HepG2 (cell line): ENCODE results near the gene AUTS2. TPM values are rescaled to one million over a fixed set of nuclear protein-coding genes. Genes with fewer than 3 reads are reported as not detected.

ENCODE experiments used
- ATAC-seq: fragments of 200-7000 bp; cut with Tn5 transposase; 3 replicates; pipeline ENCODE4 v1.9.1; 2020; ENCODE audit warnings: mild to moderate bottlenecking, moderate library complexity
- BruUV-seq: library from RNA; stranded (reverse); fragments of 400-500 nt; replicated peaks from 2 replicates; lab custom pipeline; 2021; lab: Mats Ljungman, UMichigan
- CTCF ChIA-PET: fragments of 300-600 bp; formaldehyde crosslinking; extraction: SDS; loops from one replicate; lab custom pipeline; 2021; ENCODE audit warnings: low total read pairs, inconsistent platforms, low intra/inter-chr PET ratio; lab: Yijun Ruan, JAX
- POLR2A ChIA-PET: fragments of 350-600 bp; sonication (Branson Sonifier 250); formaldehyde crosslinking; loops from one replicate; lab custom pipeline; 2020; ENCODE audit warnings: antibody characterized with exemption, inconsistent platforms; lab: Yijun Ruan, JAX
- DNase-seq: peaks from one replicate; pipeline ENCODE4 v3.0.0-alpha.2; 2015; ENCODE audit warnings: low spot score
- FAIRE-seq: peaks from 3 replicates; lab custom pipeline; 2011; peaks lifted over from hg19 to GRCh38; lab: Jason Lieb, UNC
- H2AFZ ChIP-seq: one replicate; pipeline ENCODE4 v1.6.1; 2011; ENCODE audit warnings: low read length, inconsistent platforms
- H3K27ac ChIP-seq: fragments of 300-600 bp; 3 replicates; pipeline ENCODE4 v1.8.0; 2011; ENCODE audit warnings: mixed run types, mild to moderate bottlenecking, mixed read lengths, low read length, inconsistent platforms; ENCODE audit not compliant: insufficient read depth; ENCODE audit errors: extremely low read length
- H3K27me3 ChIP-seq, 2 experiments: fragments of 200-600 bp in 1 of 2; 2 replicates in 1 of 2; 3 replicates in 1 of 2; pipeline versions ENCODE4 v1.6.0 to v1.8.0; 2011; ENCODE audit warnings: low read length in 2 of 2, mild to moderate bottlenecking in 2 of 2, moderate library complexity in 2 of 2, inconsistent platforms in 1 of 2; ENCODE audit not compliant: insufficient read depth in 2 of 2, control insufficient read depth in 1 of 2
- H3K36me3 ChIP-seq, 2 experiments: fragments of 200-600 bp in 1 of 2; replicated peaks in 1 of 2; 2 replicates in 1 of 2; 3 replicates in 1 of 2; pipeline versions ENCODE4 v1.5.1 to v1.8.0; 2011; ENCODE audit warnings: low read length in 2 of 2, inconsistent platforms in 1 of 2; ENCODE audit not compliant: insufficient read depth in 2 of 2, control insufficient read depth in 1 of 2
- H3K4me1 ChIP-seq: 2 replicates; pipeline ENCODE4 v1.5.1; 2012; ENCODE audit warnings: low read length, inconsistent platforms; ENCODE audit not compliant: insufficient read depth
- H3K4me2 ChIP-seq: 2 replicates; pipeline ENCODE4 v1.6.0; 2011; ENCODE audit warnings: low read depth, low read length, inconsistent platforms
- H3K4me3 ChIP-seq, 3 experiments: fragments of 200-600 bp in 1 of 3; sonication (generic), shearing (Covaris generic) in 1 of 3; replicated peaks in 1 of 3; 2 replicates each; pipeline ENCODE4 v1.5.1; 2011 to 2016; ENCODE audit warnings: low read length in 3 of 3, inconsistent platforms in 2 of 3, low read depth in 2 of 3, mild to moderate bottlenecking in 2 of 3, control low read depth in 1 of 3, mixed read lengths in 1 of 3; ENCODE audit not compliant: insufficient read depth in 1 of 3
- H3K79me2 ChIP-seq: one replicate; pipeline ENCODE4 v1.6.1; 2011; ENCODE audit warnings: low read length, inconsistent platforms; ENCODE audit not compliant: insufficient read depth
- H3K9ac ChIP-seq: 2 replicates; pipeline ENCODE4 v1.6.0; 2011; ENCODE audit warnings: mild to moderate bottlenecking, low read depth, low read length, inconsistent platforms; ENCODE audit not compliant: insufficient read depth
- H3K9me3 ChIP-seq: 2 replicates; pipeline ENCODE4 v1.5.1; 2012; ENCODE audit warnings: mild to moderate bottlenecking, low read length
- H4K20me1 ChIP-seq: 2 replicates; pipeline ENCODE4 v1.6.0; 2011; ENCODE audit warnings: inconsistent platforms, mild to moderate bottlenecking, low read length, moderate library complexity; ENCODE audit not compliant: insufficient read depth
- CREB1 ChIP-seq, 2 experiments: fragments of 450-650 bp in 1 of 2; IDR thresholded peaks; 2 replicates each; pipeline ENCODE4 v1.6.1; 2016 to 2017; ENCODE audit warnings: control low read depth in 1 of 2, mild to moderate bottlenecking in 1 of 2, missing compliant biosample characterization in 1 of 2, missing genetic modification characterization in 1 of 2
- KLF15 ChIP-seq: sonication (generic); formaldehyde crosslinking; IDR thresholded peaks from 2 replicates; pipeline ENCODE4 v1.8.1; 2023; ENCODE audit warnings: borderline replicate concordance, mild to moderate bottlenecking, inconsistent platforms, missing genetic modification reagents, mixed read lengths
- RAD21 ChIP-seq: fragments of 450-650 bp; formaldehyde crosslinking; IDR thresholded peaks from 2 replicates; pipeline ENCODE4 v1.5.0; 2020; ENCODE audit warnings: mild to moderate bottlenecking
- ZFAT ChIP-seq: sonication (generic); formaldehyde crosslinking; conservative IDR thresholded peaks from 2 replicates; pipeline ENCODE4 v1.8.1; 2023; ENCODE audit warnings: missing genetic modification reagents, inconsistent platforms
- WGBS: methylation state at CpG from one replicate; pipeline ENCODE4 v1.1.6; 2017; ENCODE audit warnings: low lambda C conversion rate; 5-methylcytosine and 5-hydroxymethylcytosine counted together
- in situ Hi-C: cut with HindIII; loops from 2 replicates; pipeline ENCODE4 v1.10.0; 2017; ENCODE audit warnings: low pct_unique_long_range_greater_than_20kb; ENCODE audit not compliant: extremely low pct_ligation_motif_present
- intact Hi-C: fragments of 100-400 bp; cut with micrococcal nuclease; formaldehyde crosslinking; loops from one replicate; pipeline ENCODE4 v1.10.0; 2022; ENCODE audit not compliant: unreplicated experiment
- polyA plus RNA-seq, 8 experiments: library from polyadenylated mRNA; depleted of rRNA in 3 of 8; stranded (reverse) in 7 of 8; unstranded in 1 of 8; fragments of >200 nt; fragmentation: Illumina TruSeq in 4 of 8; extraction: Trizol in 4 of 8; gene quantifications; 2 replicates each; pipeline versions ENCODE4 v1.2.1 to v1.2.3, GENCODE V29; 2011 to 2016; ENCODE audit warnings: low read depth in 4 of 8, missing spikeins in 1 of 8, mixed read lengths in 1 of 8; ENCODE audit not compliant: insufficient read depth in 1 of 8
- total RNA-seq, 5 experiments: library from RNA; depleted of rRNA; stranded (reverse); fragments of >200 nt; fragmentation: Illumina TruSeq; extraction: Trizol; gene quantifications; 2 replicates each; pipeline ENCODE4 v1.2.3, GENCODE V29; 2016; ENCODE audit warnings: low read depth in 1 of 5
- TF ChIP-seq, protein P1 (sequence below): sonication (generic); formaldehyde crosslinking; IDR thresholded peaks from 2 replicates; pipeline ENCODE4 v1.4.0; 2020; ENCODE audit warnings: low read depth, mild to moderate bottlenecking, missing genetic modification reagents
- TF ChIP-seq, protein P2 (sequence below): sonication (generic); formaldehyde crosslinking; IDR thresholded peaks from 2 replicates; pipeline ENCODE4 v1.4.0; 2020; ENCODE audit warnings: missing genetic modification reagents
- TF ChIP-seq, protein P3 (sequence below): sonication (generic); formaldehyde crosslinking; IDR thresholded peaks from 2 replicates; pipeline ENCODE4 v1.4.0; 2020; ENCODE audit warnings: missing genetic modification reagents, borderline replicate concordance
- TF ChIP-seq, protein P4 (sequence below): sonication (generic); formaldehyde crosslinking; IDR thresholded peaks from 2 replicates; pipeline ENCODE4 v1.5.1; 2020; ENCODE audit warnings: mild to moderate bottlenecking, missing genetic modification reagents, borderline replicate concordance
- TF ChIP-seq, protein P5 (sequence below): sonication (generic); formaldehyde crosslinking; IDR thresholded peaks from 2 replicates; pipeline ENCODE4 v1.4.0; 2020; ENCODE audit warnings: missing genetic modification reagents, borderline replicate concordance

The AUTS2 gene
- total and polyA plus RNA-seq, 2 of the 13 experiments (the other 11 are each of a cell fraction or from before 2014, with no cell fraction given) = 0.38 TPM; not detected in 1

DNA sequence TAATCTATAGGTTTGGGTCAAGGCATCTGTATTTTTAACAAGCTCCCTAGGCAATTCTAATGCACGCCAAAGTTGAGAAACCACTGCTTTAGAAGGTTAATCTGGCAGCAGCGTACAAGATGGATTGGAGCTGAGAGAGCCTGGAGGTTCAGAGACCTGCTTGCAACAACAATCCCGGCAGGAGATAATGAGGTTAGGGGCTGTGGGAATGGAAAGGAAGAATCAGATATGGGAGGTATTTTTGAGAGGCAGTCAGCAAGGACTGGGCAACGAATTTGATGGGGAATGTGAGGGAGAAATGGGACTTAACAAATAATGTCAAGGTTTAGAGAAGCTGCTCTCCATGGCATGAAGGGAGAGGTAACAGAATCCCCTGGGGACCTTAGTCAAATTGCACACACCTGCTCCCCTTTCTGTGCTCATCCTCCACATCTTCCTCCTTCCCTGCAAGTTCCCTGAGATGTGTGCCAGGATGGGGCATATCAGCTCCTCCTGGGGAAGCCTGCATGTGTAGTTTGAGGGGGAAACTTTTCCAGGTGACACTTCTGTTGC is 802.6 kb downstream of the AUTS2 start:
- Histone ChIP-seq H3K9ac (no peak overlapping the region), H3K4me3 (no peak overlapping the region), H3K27me3 (no peaks in the 10 kb centered on the region), H3K27ac (no peak overlapping the region), H3K4me1 (no peaks in the 10 kb centered on the region), H3K79me2 (no peaks in the 10 kb centered on the region), H3K9me3 (no peaks in the 10 kb centered on the region), H3K36me3 (no peaks in the 10 kb centered on the region), H3K4me2 (no peak overlapping the region), H2AFZ (no peak overlapping the region), H4K20me1 (no peaks in the 10 kb centered on the region)
- FAIRE-seq = no peak
- DNase-seq = no peak
- no TSS peak for BruUV-seq
- no peak for ATAC-seq
- POLR2A ChIA-PET = no interaction called here
- CTCF ChIA-PET = no interaction called here
- WGBS = 4% methylated on average over 4 of the region's 4 CpGs
- intact Hi-C loops (no loop called here), in situ Hi-C loops (no loop called here)
- TF ChIP-seq ZFAT (CRISPR knock-in tag) (no peak), KLF15 (CRISPR knock-in tag) (no peak), CREB1 (IDR thresholded peaks at IDR 0.05) (no peak), CREB1 (CRISPR knock-in tag; IDR thresholded peaks at IDR 0.05) (no peak), RAD21 (CRISPR knock-in tag) (no peak)
- TF ChIP-seq, protein P1, sequence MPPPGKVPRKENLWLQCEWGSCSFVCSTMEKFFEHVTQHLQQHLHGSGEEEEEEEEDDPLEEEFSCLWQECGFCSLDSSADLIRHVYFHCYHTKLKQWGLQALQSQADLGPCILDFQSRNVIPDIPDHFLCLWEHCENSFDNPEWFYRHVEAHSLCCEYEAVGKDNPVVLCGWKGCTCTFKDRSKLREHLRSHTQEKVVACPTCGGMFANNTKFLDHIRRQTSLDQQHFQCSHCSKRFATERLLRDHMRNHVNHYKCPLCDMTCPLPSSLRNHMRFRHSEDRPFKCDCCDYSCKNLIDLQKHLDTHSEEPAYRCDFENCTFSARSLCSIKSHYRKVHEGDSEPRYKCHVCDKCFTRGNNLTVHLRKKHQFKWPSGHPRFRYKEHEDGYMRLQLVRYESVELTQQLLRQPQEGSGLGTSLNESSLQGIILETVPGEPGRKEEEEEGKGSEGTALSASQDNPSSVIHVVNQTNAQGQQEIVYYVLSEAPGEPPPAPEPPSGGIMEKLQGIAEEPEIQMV (CRISPR knock-in tag) = no peak
- TF ChIP-seq, protein P2, sequence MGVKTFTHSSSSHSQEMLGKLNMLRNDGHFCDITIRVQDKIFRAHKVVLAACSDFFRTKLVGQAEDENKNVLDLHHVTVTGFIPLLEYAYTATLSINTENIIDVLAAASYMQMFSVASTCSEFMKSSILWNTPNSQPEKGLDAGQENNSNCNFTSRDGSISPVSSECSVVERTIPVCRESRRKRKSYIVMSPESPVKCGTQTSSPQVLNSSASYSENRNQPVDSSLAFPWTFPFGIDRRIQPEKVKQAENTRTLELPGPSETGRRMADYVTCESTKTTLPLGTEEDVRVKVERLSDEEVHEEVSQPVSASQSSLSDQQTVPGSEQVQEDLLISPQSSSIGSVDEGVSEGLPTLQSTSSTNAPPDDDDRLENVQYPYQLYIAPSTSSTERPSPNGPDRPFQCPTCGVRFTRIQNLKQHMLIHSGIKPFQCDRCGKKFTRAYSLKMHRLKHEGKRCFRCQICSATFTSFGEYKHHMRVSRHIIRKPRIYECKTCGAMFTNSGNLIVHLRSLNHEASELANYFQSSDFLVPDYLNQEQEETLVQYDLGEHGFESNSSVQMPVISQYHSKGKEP (CRISPR knock-in tag) = no peak
- TF ChIP-seq, protein P3, sequence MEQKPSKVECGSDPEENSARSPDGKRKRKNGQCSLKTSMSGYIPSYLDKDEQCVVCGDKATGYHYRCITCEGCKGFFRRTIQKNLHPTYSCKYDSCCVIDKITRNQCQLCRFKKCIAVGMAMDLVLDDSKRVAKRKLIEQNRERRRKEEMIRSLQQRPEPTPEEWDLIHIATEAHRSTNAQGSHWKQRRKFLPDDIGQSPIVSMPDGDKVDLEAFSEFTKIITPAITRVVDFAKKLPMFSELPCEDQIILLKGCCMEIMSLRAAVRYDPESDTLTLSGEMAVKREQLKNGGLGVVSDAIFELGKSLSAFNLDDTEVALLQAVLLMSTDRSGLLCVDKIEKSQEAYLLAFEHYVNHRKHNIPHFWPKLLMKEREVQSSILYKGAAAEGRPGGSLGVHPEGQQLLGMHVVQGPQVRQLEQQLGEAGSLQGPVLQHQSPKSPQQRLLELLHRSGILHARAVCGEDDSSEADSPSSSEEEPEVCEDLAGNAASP (CRISPR knock-in tag) = no peak
- TF ChIP-seq, protein P4, sequence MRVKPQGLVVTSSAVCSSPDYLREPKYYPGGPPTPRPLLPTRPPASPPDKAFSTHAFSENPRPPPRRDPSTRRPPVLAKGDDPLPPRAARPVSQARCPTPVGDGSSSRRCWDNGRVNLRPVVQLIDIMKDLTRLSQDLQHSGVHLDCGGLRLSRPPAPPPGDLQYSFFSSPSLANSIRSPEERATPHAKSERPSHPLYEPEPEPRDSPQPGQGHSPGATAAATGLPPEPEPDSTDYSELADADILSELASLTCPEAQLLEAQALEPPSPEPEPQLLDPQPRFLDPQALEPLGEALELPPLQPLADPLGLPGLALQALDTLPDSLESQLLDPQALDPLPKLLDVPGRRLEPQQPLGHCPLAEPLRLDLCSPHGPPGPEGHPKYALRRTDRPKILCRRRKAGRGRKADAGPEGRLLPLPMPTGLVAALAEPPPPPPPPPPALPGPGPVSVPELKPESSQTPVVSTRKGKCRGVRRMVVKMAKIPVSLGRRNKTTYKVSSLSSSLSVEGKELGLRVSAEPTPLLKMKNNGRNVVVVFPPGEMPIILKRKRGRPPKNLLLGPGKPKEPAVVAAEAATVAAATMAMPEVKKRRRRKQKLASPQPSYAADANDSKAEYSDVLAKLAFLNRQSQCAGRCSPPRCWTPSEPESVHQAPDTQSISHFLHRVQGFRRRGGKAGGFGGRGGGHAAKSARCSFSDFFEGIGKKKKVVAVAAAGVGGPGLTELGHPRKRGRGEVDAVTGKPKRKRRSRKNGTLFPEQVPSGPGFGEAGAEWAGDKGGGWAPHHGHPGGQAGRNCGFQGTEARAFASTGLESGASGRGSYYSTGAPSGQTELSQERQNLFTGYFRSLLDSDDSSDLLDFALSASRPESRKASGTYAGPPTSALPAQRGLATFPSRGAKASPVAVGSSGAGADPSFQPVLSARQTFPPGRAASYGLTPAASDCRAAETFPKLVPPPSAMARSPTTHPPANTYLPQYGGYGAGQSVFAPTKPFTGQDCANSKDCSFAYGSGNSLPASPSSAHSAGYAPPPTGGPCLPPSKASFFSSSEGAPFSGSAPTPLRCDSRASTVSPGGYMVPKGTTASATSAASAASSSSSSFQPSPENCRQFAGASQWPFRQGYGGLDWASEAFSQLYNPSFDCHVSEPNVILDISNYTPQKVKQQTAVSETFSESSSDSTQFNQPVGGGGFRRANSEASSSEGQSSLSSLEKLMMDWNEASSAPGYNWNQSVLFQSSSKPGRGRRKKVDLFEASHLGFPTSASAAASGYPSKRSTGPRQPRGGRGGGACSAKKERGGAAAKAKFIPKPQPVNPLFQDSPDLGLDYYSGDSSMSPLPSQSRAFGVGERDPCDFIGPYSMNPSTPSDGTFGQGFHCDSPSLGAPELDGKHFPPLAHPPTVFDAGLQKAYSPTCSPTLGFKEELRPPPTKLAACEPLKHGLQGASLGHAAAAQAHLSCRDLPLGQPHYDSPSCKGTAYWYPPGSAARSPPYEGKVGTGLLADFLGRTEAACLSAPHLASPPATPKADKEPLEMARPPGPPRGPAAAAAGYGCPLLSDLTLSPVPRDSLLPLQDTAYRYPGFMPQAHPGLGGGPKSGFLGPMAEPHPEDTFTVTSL (CRISPR knock-in tag) = no peak
- TF ChIP-seq, protein P5, sequence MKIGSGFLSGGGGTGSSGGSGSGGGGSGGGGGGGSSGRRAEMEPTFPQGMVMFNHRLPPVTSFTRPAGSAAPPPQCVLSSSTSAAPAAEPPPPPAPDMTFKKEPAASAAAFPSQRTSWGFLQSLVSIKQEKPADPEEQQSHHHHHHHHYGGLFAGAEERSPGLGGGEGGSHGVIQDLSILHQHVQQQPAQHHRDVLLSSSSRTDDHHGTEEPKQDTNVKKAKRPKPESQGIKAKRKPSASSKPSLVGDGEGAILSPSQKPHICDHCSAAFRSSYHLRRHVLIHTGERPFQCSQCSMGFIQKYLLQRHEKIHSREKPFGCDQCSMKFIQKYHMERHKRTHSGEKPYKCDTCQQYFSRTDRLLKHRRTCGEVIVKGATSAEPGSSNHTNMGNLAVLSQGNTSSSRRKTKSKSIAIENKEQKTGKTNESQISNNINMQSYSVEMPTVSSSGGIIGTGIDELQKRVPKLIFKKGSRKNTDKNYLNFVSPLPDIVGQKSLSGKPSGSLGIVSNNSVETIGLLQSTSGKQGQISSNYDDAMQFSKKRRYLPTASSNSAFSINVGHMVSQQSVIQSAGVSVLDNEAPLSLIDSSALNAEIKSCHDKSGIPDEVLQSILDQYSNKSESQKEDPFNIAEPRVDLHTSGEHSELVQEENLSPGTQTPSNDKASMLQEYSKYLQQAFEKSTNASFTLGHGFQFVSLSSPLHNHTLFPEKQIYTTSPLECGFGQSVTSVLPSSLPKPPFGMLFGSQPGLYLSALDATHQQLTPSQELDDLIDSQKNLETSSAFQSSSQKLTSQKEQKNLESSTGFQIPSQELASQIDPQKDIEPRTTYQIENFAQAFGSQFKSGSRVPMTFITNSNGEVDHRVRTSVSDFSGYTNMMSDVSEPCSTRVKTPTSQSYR (CRISPR knock-in tag) = no peak
